ENCODE data around the gene HACD3. TPM values are rescaled to one million over a fixed set of nuclear protein-coding genes. Genes with fewer than 3 reads are reported as not detected.

The HACD3 gene
- total and polyA plus RNA-seq, 9 donors: 39.2 to 96.6 (median 58.0) TPM

GRCh38 chr15:65587094-65587493 lies 56.8 kb downstream of the HACD3 start:
- Histone ChIP-seq H3K9me3 (no peaks in the 10 kb centered on the region), H3K4me3 (no peak overlapping the region), H3K27me3 (no peaks in the 10 kb centered on the region), H3K36me3 (no peaks in the 10 kb centered on the region), H3K4me1 (ENCODE audit: insufficient read depth) (no peaks in the 10 kb centered on the region), H3K27ac (no peak overlapping the region)
- TF ChIP-seq EP300 (IDR thresholded peaks at IDR 0.05) (no peak), POLR2A (IDR thresholded peaks at IDR 0.05) (no peak), CTCF (IDR thresholded peaks at IDR 0.05) (no peak)
- 91 to 98% (median 92%) methylated on average over 1 of the region's 1 CpG for WGBS, 3 donors
- intact Hi-C loops (cut with DNase I): no loop called here
- DNase-seq: no peak

GRCh38 chr15:65595960-65596359 lies 65.7 kb downstream of the HACD3 start:
- Histone ChIP-seq H3K4me3 (no peak overlapping the region), H3K27me3 (no peaks in the 10 kb centered on the region), H3K9me3 (no peaks in the 10 kb centered on the region), H3K27ac (no peak overlapping the region), H3K36me3 (no peaks in the 10 kb centered on the region), H3K4me1 (ENCODE audit: insufficient read depth) (no peaks in the 10 kb centered on the region)
- no peak for DNase-seq
- WGBS, 3 donors: 69 to 81% (median 76%) methylated on average over 3 of the region's 3 CpGs
- TF ChIP-seq EP300 (IDR thresholded peaks at IDR 0.05) (no peak), CTCF (IDR thresholded peaks at IDR 0.05) (no peak), POLR2A (IDR thresholded peaks at IDR 0.05) (no peak)
- intact Hi-C loops (cut with DNase I): no loop called here

- no peaks in the 10 kb centered on the region for H3K4me1 ChIP-seq (ENCODE audit: insufficient read depth)
- no peaks in the 10 kb centered on the region for H3K27me3 ChIP-seq
- no peak overlapping the region for H3K27ac ChIP-seq
- no peak for TF ChIP-seq CTCF (IDR thresholded peaks at IDR 0.05)
- no peak for TF ChIP-seq EP300 (IDR thresholded peaks at IDR 0.05)
- TF ChIP-seq POLR2A (IDR thresholded peaks at IDR 0.05): no peak
- no peaks in the 10 kb centered on the region for H3K9me3 ChIP-seq
- no peak for DNase-seq
- intact Hi-C loops (cut with DNase I): no loop called here
- no peak overlapping the region for H3K4me3 ChIP-seq
- H3K36me3 ChIP-seq: no peaks in the 10 kb centered on the region
- WGBS, 3 donors: 93 to 95% (median 94%) methylated on average over 2 of the region's 2 CpGs
Observed at GRCh38 chr15:65598468-65598867, 68.2 kb downstream of the HACD3 start.

GRCh38 chr15:65599677-65600076 lies 69.4 kb downstream of the HACD3 start:
- Histone ChIP-seq H3K36me3 (no peaks in the 10 kb centered on the region), H3K27me3 (no peaks in the 10 kb centered on the region), H3K27ac (no peak overlapping the region), H3K4me1 (ENCODE audit: insufficient read depth) (no peaks in the 10 kb centered on the region), H3K9me3 (no peaks in the 10 kb centered on the region), H3K4me3 (no peak overlapping the region)
- WGBS, 3 donors: 75 to 87% (median 80%) methylated on average over 5 of the region's 5 CpGs
- intact Hi-C loops (cut with DNase I): no loop called here
- no peak for DNase-seq
- TF ChIP-seq EP300 (IDR thresholded peaks at IDR 0.05) (no peak), POLR2A (IDR thresholded peaks at IDR 0.05) (no peak), CTCF (IDR thresholded peaks at IDR 0.05) (no peak)

- TF ChIP-seq EP300 (IDR thresholded peaks at IDR 0.05) (no peak), POLR2A (IDR thresholded peaks at IDR 0.05) (no peak), CTCF (IDR thresholded peaks at IDR 0.05) (no peak)
- H3K27ac ChIP-seq: no peak overlapping the region
- H3K27me3 ChIP-seq: no peaks in the 10 kb centered on the region
- no peak for DNase-seq
- intact Hi-C loops (cut with DNase I): no loop called here
- H3K36me3 ChIP-seq: no peaks in the 10 kb centered on the region
- H3K9me3 ChIP-seq: no peaks in the 10 kb centered on the region
- no peak overlapping the region for H3K4me3 ChIP-seq
- WGBS, 3 donors: 44 to 49% (median 47%) methylated on average over 2 of the region's 2 CpGs
- H3K4me1 ChIP-seq (ENCODE audit: insufficient read depth): no peaks in the 10 kb centered on the region
Observed at GRCh38 chr15:65603134-65603533, 72.9 kb downstream of the HACD3 start.
